ENCODE data around the gene IPO4. TPM values are rescaled to one million over a fixed set of nuclear protein-coding genes. Genes with fewer than 3 reads are reported as not detected.

Gene IPO4
- total RNA-seq, 1 experiment from 2014 or later = 42.7 TPM

DNA sequence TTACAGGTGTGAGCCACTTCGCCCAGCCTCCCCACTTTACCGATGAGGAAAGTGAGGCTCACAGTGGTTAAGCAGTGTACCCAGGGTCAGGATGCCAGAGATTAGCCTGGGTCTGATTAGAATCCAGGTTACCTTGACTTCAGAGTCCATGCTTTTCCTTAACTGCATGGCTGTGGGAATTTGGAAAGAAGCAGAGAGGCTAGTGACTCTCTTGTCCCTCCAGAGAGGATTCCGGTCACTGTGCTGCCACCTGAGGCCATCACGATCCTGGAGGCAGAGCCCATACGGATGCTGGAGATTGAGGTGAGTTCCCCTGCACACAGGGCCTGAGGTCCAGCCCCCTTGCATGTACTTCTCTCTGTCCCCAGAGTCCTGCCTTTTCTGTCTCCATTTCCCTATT is 12.0 kb downstream of the IPO4 start:
- DNase-seq (ENCODE audit: low spot score) = no peak

GRCh38 chr14:24172871-24173281 is 15.7 kb downstream of the IPO4 start:
- no peak for DNase-seq (ENCODE audit: low spot score)

GRCh38 chr14:24172261-24172860 is 16.3 kb downstream of the IPO4 start:
- no peak for DNase-seq (ENCODE audit: low spot score)

- DNase-seq (ENCODE audit: low spot score) = no peak
These were observed 17.0 kb downstream of the IPO4 start, which contains the start of gene REC8 for GRCh38 chr14:24171422-24172260. Gene REC8 (plus strand): TSS chr14:24172080. CDS start chr14:24172553, 473 bp downstream.

- no peak for DNase-seq (ENCODE audit: low spot score)
These were observed 21.0 kb downstream of the IPO4 start for GRCh38 chr14:24167469-24168114.

DNA sequence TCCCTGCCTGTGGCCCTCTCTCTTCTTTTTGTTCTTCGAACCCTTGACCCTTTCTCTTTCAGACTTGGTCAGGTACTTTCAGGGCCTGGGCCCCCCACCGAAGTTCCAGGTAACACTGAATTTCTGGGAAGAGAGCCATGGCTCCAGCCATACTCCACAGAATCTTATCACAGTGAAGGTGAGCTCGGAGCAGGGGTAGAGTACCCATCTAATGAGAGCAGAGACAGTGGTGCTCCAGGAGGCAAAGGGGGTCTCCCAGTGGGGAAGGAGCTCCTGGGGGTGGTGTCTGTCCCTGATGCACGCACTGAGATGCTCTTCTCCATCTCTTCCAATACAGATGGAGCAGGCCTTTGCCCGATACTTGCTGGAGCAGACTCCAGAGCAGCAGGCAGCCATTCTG is 22.8 kb downstream of the IPO4 start:
- DNase-seq (ENCODE audit: low spot score) = no peak

- no peak for DNase-seq (ENCODE audit: low spot score)
These were observed 24.1 kb downstream of the IPO4 start for GRCh38 chr14:24164518-24164991.

DNA sequence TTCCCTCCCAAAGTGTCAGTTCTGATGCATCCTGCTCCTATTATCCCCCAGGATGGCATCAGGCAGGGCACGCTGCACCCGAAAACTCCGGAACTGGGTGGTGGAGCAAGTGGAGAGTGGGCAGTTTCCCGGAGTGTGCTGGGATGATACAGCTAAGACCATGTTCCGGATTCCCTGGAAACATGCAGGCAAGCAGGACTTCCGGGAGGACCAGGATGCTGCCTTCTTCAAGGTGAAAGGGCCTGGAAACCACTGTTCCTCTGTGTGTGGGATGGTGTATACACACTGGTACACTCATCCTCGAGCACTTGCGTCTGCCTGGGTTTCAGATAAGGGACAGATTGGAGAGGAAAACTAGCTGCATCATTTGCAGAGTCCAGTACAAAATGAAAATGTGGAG is 26.5 kb downstream of the IPO4 start:
- no peak for DNase-seq (ENCODE audit: low spot score)

- DNase-seq (ENCODE audit: low spot score) = peak; percentile 95
These were observed 27.5 kb downstream of the IPO4 start, which contains the start of gene IRF9 for GRCh38 chr14:24160850-24161804. Gene IRF9 (plus strand): TSS chr14:24161265. CDS start chr14:24162145, 880 bp downstream.

- no peak for DNase-seq (ENCODE audit: low spot score)
These were observed 28.1 kb downstream of the IPO4 start for GRCh38 chr14:24160499-24160849.

GRCh38 chr14:24159777-24160498 is 28.7 kb downstream of the IPO4 start:
- DNase-seq (ENCODE audit: low spot score) = no peak

- no peak for DNase-seq (ENCODE audit: low spot score)
These were observed 31.3 kb downstream of the IPO4 start for GRCh38 chr14:24157331-24157730.

DNA sequence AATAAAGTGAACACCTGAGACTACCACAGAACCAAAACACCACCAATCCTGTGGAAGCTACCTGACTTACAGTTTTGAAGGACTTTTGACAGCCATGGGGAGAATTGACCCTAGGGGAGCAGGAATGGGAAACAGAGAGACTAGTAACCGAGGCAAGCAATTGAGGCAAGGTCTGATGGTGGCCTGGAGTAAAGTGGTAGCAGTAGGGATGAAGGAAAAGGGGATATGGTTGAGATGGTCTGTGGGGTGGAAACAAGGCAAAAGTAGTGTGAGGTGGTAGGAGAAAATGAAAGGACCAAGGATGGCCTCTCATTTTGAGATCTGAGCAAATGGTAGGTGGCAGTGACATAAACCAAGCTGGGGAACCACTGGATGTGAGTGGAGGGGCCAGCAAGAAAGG is 31.8 kb downstream of the IPO4 start:
- DNase-seq (ENCODE audit: low spot score) = no peak

GRCh38 chr14:24155100-24155499 is 33.5 kb downstream of the IPO4 start:
- DNase-seq (ENCODE audit: low spot score) = no peak

DNA sequence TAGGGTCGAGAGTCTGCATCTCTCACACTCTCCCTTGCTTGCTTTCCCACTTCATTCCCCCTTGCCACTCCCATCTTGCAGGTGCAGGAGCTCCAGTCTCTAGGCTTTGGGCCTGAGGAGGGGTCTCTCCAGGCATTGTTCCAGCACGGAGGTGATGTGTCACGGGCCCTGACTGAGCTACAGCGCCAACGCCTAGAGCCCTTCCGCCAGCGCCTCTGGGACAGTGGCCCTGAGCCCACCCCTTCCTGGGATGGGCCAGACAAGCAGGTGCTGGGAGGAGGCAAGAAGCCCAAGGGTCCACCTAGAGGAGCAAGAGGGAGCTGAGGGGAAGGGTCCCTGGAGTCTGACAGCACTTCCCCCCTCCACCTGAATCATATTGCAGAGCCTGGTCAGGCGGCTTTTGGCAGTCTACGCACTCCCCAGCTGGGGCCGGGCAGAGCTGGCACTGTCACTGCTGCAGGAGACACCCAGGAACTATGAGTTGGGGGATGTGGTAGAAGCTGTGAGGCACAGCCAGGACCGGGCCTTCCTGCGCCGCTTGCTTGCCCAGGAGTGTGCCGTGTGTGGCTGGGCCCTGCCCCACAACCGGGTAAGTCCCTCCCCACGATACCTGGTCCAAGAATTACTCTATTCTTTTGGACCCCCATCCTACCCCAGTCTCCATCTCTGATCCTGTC is 37.1 kb downstream of the IPO4 start:
- DNase-seq (ENCODE audit: low spot score) = no peak

- DNase-seq (ENCODE audit: low spot score) = no peak
These were observed 37.6 kb downstream of the IPO4 start for GRCh38 chr14:24150993-24151392.

DNA sequence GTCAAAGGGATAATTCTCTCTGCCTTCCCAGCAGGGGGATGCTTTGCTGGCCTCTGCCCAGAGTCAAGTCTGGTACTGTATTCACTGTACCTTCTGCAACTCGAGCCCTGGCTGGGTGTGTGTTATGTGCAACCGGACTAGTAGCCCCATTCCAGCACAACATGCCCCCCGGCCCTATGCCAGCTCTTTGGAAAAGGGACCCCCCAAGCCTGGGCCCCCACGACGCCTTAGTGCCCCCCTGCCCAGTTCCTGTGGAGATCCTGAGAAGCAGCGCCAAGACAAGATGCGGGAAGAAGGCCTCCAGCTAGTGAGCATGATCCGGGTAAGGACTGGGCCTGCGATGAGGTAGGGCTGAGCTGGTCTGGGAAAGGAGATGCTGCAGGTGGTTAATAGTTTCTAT is 38.0 kb downstream of the IPO4 start:
- DNase-seq (ENCODE audit: low spot score) = no peak

GRCh38 chr14:24150061-24150460 is 38.6 kb downstream of the IPO4 start:
- DNase-seq (ENCODE audit: low spot score) = no peak

DNA sequence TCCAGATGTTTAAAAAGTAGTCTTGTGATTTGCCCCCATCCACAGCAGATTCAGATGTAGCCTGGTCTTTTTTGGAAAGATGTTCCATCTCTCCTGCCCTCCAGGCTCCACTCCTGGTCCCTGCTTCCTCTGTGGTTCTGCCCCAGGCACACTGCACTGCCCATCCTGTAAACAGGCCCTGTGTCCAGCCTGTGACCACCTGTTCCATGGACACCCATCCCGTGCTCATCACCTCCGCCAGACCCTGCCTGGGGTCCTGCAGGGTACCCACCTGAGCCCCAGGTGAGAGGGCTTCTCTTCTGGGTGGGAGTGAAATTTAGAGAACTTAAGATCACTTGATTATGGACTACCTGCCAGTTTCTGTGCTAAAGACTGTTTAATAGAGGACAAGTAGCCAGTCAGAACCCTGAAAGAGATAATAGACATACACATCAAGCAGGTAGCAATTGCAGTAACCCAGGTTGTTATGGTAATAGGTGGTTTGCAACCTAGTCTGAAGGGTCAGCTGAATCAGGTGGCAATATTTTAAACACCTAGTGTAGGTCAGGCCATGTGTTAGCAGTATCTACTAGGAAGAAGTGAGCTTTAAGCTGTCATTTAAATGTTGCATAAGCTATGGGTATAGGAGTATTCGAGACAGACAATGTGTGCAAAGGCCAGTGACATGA is 39.2 kb downstream of the IPO4 start:
- DNase-seq (ENCODE audit: low spot score) = no peak
